Fibroblast of skin of left biceps (primary cell): ENCODE measurements around the gene AP1B1.
"Not testable (repeated sequence)": the region's sequence is repeated elsewhere in the genome, so short reads cannot be mapped to it uniquely, and the experiment has no call there.

Source experiments
- DNase-seq, 2 experiments: peaks; one replicate each; pipeline ENCODE4 v3.0.0-alpha.2; 2013; ENCODE audit warnings: low read depth in 2 of 2

Gene AP1B1

DNA sequence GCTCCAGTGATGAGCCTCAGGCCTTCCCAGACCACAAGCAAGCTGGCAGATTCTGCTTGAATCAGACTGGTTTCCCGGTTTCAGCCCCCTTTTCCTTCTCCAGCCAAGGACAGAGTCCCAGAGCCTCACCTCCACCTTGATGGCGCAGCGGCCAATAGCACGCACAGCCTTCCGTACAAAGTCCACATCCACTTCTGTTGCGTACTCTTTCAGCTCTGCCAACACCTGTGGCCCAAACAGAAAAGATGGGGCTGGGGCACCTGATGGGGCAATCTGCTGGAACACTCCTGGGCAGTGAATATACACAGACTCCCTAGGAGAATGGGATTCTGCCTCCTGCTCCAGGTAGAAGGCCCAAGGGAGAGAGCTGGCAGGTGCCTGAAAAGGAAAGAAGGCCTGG, 37.3 kb downstream of the AP1B1 start:
- no peak for DNase-seq

DNA sequence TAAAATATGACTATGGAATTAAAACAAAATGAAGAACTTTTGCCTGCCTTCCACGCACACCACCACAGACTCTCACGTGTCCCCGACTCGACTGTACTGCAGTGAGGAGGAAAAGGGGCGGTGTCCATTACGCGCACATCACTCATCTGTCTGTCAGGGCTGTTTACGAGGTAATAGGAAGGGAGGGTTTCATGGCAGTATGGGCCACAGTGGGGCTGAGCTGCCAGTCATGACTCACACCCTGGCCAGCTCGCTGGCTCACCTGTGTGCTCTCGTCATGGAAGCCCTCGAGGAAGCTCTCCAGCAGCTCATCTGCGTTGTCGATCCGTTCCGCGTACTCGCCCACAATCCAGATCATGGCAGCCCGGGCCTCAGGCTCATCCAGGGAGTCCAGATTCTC, 39.4 kb downstream of the AP1B1 start:
- no peak for DNase-seq

DNA sequence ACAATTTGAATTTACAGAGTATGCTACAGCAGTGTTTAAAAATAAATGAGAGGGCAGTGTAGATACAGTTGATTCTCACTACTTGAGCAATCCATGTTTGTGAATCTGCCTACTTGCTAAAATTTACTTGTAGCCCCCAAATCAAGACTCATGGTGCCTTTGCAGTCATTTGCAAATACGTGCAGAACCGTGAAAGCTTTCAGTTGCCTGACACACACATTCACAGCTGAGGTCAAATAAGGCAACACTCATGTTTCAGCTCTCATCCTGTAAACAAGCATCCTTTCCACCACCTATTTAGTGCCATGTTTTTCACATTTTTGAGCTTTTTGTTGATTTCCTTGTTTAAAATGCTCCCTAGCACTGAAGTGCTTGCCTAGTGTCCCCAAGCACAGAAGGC, 40.3 kb downstream of the AP1B1 start:
- DNase-seq: no peak

DNA sequence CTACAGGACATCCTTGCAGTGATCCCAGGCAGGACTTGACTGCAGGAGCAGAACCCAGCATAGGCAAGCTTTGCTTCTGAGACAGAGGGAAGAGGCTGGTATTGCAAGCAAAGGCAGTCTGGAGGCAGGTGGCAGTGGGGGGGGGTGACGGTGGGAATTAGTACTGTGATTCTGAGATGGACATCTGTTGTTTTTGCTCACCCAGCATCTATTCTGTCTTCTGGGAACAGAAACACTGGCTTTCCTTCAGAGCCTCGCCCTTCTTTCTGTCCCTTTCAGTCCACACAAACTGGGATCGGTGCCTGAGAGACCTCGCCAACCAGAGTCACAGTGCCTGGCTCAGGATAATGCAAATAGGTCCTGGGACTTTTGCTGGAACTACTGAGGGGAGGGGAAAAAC, 41.7 kb downstream of the AP1B1 start:
- DNase-seq: no peak

GRCh38 chr22:29345932-29346331, 42.4 kb downstream of the AP1B1 start:
- no peak for DNase-seq

DNA sequence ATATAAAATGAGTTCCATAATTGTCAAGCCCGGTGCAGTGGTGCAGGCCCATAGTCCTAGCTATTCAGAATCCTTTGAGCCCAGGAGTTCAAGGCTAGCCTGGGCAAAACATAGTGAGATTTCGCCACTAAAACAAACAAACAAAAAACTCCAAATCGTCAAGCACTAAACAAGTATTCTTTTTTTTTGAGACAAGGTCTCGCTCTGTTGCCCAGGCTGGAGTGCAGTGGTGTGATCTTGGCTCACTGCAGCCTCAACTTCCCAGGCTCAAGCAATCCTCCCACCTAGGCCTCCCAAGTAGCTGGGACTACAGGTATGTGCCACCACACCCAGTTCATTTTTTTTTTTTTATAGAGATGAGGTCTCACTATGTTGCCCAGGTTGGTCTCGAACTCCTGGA, 43.5 kb downstream of the AP1B1 start:
- not testable (repeated sequence) for DNase-seq

- DNase-seq: peak; percentile 71 to 76
Observed at GRCh38 chr22:29344137-29344536, 44.2 kb downstream of the AP1B1 start.

DNA sequence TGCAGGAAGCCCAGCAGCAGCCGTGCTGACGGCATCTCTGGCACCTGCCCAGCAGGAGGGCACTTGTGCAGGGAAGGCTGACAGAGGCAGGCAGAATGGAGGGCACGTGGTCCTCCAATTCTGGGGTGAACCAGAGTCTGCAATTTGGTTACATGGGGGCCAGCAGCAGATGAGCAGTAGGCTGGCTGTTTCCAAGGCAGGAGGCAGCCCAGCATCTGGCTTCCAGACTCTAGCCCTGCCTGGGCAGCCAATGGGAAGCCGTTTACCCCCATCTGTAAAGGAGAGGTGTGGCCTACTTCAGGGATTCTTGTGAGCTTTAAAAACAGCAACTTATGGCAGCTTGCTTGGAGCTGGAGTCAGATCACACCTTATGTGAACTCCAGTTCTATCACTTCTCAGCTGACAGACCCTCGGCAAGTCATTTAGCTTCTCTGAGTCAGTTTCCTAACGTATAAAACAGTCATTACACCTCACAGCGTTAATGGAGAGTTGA, 45.0 kb downstream of the AP1B1 start:
- peak; percentile 38 to 49 for DNase-seq

- no peak for DNase-seq
Observed at GRCh38 chr22:29342577-29343312, 45.6 kb downstream of the AP1B1 start.

- DNase-seq: no peak
Observed at GRCh38 chr22:29342177-29342576, 46.2 kb downstream of the AP1B1 start.

DNA sequence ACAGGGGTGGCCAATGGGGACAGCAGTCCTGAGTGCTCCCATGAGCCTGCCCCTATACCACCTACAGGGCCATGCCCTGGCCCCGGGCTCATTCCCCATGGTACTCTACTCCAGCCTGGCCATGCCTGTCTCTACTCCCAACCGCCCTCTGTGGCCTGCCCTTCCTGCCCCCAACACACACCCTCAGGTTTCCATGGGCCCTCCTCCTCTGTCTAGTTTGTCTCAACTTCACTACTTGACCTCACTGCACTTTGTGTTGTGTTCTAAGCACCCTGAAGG, 46.6 kb downstream of the AP1B1 start:
- no peak for DNase-seq

DNA sequence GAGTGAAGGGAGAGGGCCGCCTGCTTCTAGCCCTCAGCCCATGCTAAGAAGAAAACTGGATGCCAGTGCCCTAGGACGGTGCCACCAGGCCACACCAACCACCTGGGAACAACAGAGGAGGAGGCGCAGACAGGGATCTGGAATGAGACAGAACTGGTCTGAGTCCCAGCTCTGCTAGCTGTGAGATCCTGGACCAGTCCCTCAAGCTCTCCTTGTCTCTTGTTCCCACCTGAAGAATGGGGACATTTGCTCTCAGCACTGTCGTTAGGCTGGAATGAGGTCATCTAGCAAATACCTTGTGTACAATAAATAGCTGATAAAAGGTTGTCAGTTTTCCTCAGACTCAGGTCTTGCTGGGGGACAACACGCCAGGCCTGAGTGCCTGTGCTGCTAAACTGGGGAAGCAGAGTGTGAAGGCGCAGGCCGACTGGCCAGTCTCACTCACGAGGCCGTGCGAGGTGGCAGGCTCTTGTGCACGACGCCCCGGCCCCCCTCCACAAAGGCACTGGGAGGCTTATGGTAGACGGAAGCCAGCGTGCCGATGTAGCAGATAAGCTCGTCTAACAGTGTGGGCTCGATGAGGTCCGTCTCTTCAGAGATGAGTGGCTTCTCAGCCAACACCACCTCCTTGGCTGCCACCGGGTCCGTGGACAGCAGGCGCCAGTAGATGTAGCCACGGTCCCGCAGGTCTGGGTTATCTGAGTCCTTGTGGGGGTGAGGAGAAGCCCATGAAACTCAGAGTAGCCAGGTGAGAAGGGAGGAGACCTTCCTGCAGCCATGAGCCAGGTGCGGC, 47.1 kb downstream of the AP1B1 start:
- DNase-seq: no peak

DNA sequence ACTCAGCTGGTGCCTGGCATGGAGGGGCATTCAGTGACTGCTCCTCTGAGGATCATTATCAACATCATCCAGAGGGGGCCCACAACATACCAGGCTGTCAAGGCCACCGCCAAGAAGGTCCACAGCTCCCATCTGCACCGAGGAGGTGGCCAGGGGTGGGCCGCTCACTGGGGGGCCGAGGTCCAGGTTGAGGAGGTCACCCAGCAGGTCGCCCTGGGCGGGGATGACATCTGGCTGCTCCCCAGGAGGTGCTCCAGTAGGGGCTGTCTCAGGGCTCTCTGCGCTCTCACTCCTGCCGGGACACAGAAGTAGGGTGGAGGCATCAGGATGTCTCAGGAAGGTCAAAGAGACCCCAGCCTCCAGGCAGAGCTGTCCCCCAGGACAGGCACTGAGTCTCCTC, 47.8 kb downstream of the AP1B1 start:
- no peak for DNase-seq

GRCh38 chr22:29339381-29340235, 48.8 kb downstream of the AP1B1 start:
- DNase-seq: no peak

GRCh38 chr22:29338398-29338797, 50.0 kb downstream of the AP1B1 start:
- DNase-seq: no peak

DNA sequence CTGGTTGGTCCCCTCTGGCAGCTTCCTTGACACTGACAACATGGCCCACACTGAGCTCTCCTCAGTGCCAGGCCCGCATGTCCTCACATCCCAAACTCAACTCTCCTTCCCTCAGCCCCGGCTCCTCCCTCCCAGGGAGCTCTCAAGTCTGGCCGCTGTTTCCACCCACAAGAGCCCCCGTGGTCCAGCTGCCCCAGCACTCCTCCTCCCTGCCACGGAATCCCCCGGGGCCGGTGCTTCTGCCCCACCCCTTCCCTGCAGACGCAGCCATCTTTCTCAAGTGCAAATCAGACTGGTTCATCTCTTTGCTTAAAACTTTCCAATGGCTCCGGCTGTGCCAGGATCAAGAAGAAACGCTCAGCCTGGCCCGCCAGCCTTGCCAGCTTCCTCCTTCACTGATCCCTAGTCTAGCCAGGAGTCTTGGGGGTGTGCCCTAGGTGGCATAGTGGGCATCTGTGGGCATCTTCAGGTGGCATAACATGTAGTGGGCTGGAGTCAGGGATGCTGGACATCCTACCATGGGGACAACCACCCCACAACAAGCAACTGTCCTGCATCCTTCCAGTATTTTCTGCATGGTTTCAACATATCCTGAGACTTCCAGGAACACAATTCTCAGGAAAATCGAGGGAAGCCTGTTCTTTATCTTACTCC, 50.6 kb downstream of the AP1B1 start:
- DNase-seq: no peak

DNA sequence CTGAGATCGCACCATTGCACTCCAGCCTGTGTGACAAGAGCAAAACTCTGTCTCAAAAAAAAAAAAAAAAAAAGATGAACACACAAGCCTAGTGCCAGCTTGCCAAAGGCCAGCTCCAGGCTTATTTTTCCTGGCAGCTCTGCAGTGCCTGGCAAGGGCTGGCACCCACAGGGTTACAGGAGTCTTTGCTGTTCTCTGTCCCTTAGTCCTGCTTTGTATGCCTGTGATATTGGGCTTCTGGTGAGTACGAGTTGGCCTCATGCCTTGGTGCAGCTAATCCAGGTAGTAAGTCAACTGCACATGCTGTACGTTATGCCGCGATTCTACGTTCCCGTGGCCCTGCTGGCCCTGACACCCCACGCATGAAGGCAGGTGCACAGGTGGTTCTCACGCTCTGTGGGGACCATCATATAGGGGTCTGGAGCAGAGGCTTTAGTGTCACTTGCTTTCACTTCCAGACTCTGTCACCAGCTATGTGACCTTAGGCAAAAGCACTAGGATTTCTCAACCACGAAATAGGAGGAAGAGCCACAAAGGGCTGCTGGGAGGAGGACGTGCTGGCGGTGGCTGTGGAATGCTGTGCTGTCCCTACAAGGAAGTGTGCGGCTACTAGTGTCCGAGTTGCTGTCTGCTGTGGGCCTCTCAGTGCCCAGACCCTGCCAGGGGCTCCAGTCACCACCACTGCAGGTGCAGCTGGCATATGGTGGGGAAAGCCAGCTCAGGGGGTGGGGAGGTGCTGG, 51.4 kb downstream of the AP1B1 start:
- DNase-seq: no peak

DNA sequence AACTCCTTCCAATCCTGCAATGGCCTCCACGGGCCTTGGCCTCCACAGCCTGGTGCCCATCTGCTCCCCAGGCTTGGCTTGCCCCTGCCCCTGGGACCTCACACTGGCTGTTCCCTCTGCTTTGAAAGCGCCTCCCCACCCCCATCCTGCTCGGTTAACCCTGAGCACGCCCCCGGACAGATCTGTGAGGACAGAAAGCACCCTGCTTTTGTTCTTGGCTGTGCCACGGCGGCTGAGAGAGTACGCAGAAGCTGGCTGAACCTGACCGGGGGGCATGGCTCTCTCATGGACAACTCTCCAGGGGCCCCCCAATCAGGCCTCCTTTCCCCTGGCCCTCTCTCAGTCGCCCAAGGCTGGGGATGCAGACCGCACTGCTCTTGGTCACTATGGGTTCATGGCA, 52.7 kb downstream of the AP1B1 start:
- no peak for DNase-seq

GRCh38 chr22:29334696-29335344, 53.5 kb downstream of the AP1B1 start:
- no peak for DNase-seq

DNA sequence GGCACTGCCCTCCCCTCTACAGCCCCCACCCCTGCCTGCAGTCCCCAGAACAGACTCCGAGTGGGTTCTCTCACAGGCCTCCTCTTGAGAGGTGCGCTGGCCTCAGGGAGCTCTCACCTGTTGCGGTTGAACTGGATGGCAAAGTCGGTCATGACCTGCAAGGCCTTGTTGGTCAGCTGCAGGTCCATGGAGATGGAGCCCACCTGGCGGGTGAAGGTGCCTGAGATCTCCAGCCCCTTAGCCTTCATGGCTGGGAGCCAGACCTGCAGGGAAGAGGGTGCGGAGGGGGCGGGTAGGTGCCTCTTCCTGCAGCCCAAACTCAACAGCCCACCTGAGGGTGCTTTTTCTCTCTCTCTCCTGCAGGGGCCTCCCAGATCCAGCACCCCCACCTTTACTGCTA, 54.2 kb downstream of the AP1B1 start:
- DNase-seq: no peak
